Activated CD8-positive, alpha-beta T cell treated with anti-CD3 and anti-CD28 coated beads for 36 hours (primary cell): ENCODE measurements around the gene ZNF76. TPM values are rescaled to one million over a fixed set of nuclear protein-coding genes. Genes with fewer than 3 reads are reported as not detected.

Experiments used
- ATAC-seq: fragments of 200-7000 bp; cut with Tn5 transposase; one replicate; pipeline ENCODE4 v1.10.0; 2021; ENCODE audit warnings: mild to moderate bottlenecking, moderate library complexity
- CTCF ChIA-PET: fragments of 350-600 bp; sonication (Branson Sonifier 250); formaldehyde crosslinking; loops from one replicate; lab custom pipeline; 2021; ENCODE audit warnings: antibody characterized with exemption; lab: Charles Lee
- POLR2A ChIA-PET: fragments of 350-600 bp; sonication (Branson Sonifier 250); formaldehyde crosslinking; loops from one replicate; lab custom pipeline; 2021; ENCODE audit warnings: antibody characterized with exemption; lab: Charles Lee
- DNase-seq: peaks from one replicate; pipeline ENCODE4 v3.0.0-alpha.2; 2020
- H3K27ac Mint-ChIP-seq: one replicate; pipeline ENCODE4 v1.8.0; 2021; ENCODE audit warnings: mild to moderate bottlenecking, mixed read lengths
- H3K27me3 Mint-ChIP-seq: one replicate; pipeline ENCODE4 v1.8.0; 2021; ENCODE audit warnings: mixed read lengths
- H3K36me3 Mint-ChIP-seq: one replicate; pipeline ENCODE4 v1.8.0; 2021; ENCODE audit warnings: low read depth, mixed read lengths
- H3K4me1 Mint-ChIP-seq: one replicate; pipeline ENCODE4 v1.8.0; 2021; ENCODE audit warnings: low read depth, mixed read lengths
- H3K4me3 Mint-ChIP-seq: one replicate; pipeline ENCODE4 v1.8.0; 2021; ENCODE audit warnings: mild to moderate bottlenecking, moderate library complexity, mixed read lengths
- H3K9me3 Mint-ChIP-seq: one replicate; pipeline ENCODE4 v1.8.0; 2021; ENCODE audit warnings: mixed read lengths
- CTCF ChIP-seq: fragments of 200-600 bp; IDR thresholded peaks from one replicate; pipeline ENCODE4 v1.8.0; 2022; ENCODE audit warnings: antibody characterized with exemption, mild to moderate bottlenecking
- intact Hi-C: fragments of 100-400 bp; cut with micrococcal nuclease; formaldehyde crosslinking; loops from one replicate; pipeline ENCODE4 v1.10.0; 2022
- total RNA-seq, 2 experiments: library from RNA; stranded (reverse); gene quantifications; one replicate each; pipeline ENCODE4 v1.2.3, GENCODE V29; 2021

ZNF76 gene
- total RNA-seq, 2 experiments from 2014 or later, result 34.4 to 35.2 TPM

- no peaks in the 10 kb centered on the region for H3K9me3 Mint-ChIP-seq
- H3K4me1 Mint-ChIP-seq, result peaks cover 39% of the 10 kb centered on the region
- peak overlapping the region; percentile 82 for H3K4me3 Mint-ChIP-seq
- DNase-seq, result peak; percentile 22
- CTCF ChIA-PET, result interaction anchor here (0.7 to 10.5 kb wide), 17 partner anchors 9 to 180 kb away, joined by 3 to 209 read pairs (median 5); partner anchors contain the start of genes DEF6, FANCE and RPL10A
- POLR2A ChIA-PET, result interaction anchor here (0.7 to 4.4 kb wide), 16 partner anchors 9 to 129 kb away, joined by 3 to 41 read pairs (median 4); partner anchors contain the start of genes DEF6, FANCE and RPL10A
- ATAC-seq, result no peak
- intact Hi-C loops, result no loop called here
- peak overlapping the region; percentile 73 for H3K27ac Mint-ChIP-seq
- TF ChIP-seq CTCF, result no peak
- peaks cover 29% of the 10 kb centered on the region for H3K36me3 Mint-ChIP-seq
- H3K27me3 Mint-ChIP-seq, result no peaks in the 10 kb centered on the region
These were observed 83.7 kb downstream of the ZNF76 start for GRCh38 chr6:35343092-35343834.

GRCh38 chr6:35343835-35344550 is 84.5 kb downstream of the ZNF76 start:
- intact Hi-C loops, result no loop called here
- ChIA-PET POLR2A (interaction anchor here (0.8 to 4.4 kb wide), 10 partner anchors 9 to 128 kb away, joined by 3 to 41 read pairs (median 4); partner anchors contain the start of gene RPL10A), CTCF (interaction anchor here (0.9 to 10.5 kb wide), 12 partner anchors 8 to 179 kb away, joined by 3 to 209 read pairs (median 6); partner anchors contain the start of genes DEF6, FANCE and RPL10A)
- Mint-ChIP-seq H3K27ac (peak overlapping the region; percentile 79), H3K9me3 (no peaks in the 10 kb centered on the region), H3K4me1 (peaks cover 44% of the 10 kb centered on the region), H3K27me3 (no peaks in the 10 kb centered on the region), H3K4me3 (peak overlapping the region; percentile 82), H3K36me3 (peaks cover 35% of the 10 kb centered on the region)
- no peak for TF ChIP-seq CTCF
- DNase-seq (no peak), ATAC-seq (no peak)

Other genes with a start within 250 kb of the ZNF76 start
- not detected for gene TCP11, start 118.4 kb upstream of the ZNF76 start, total RNA-seq
- gene SCUBE3, start 45.8 kb upstream of the ZNF76 start, total RNA-seq, result not detected
- 10 to 100 TPM; 97.1 to 99.1 TPM for gene DEF6, start 38.1 kb downstream of the ZNF76 start, total RNA-seq
- gene PPARD, start 82.8 kb downstream of the ZNF76 start, total RNA-seq, result 10 to 100 TPM; 26.6 to 26.7 TPM
- 10 to 100 TPM; 18.8 to 19.4 TPM for gene FANCE, start 192.6 kb downstream of the ZNF76 start, total RNA-seq
- 1,000 to 10,000 TPM; 2,322 to 2,393 TPM for gene RPL10A, start 208.7 kb downstream of the ZNF76 start, total RNA-seq
- under 1 TPM; 0.68 to 0.81 TPM for gene TEAD3, start 237.3 kb downstream of the ZNF76 start, total RNA-seq